ENCODE results near the gene ZNF746.
A peak's percentile ranks its signal among the peaks of the same experiment; 100 is the strongest.

The ZNF746 gene

DNA sequence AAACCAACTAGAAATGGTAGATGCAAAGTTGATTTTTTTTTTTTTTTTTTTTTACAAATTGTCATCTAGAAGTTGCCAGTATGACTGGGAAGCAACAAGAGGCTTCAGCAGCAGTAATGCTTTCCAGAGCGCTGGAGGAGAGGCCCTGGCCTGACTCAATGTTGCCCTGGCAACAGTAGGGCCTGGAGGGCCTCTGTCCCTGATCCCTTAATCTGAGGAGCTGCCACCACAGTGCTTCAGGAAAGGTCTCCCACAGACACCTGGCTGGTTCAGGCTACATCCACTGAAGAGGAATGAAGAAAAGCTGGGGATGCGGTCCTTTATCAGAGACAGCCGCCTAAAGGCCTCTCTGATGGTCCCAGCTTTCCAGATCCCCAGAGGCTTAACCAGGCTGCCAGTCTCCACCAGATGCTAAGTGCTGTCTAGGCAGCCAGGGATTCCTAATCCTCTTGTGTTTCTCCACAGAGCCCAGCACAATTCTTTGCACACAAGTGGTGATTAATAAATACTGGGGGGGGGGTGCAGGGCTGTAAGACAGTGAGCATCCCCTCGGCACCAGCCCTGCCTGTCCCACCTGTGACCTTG lies 70.4 kb downstream of the ZNF746 start:
- peak; percentile 37 for DNase-seq (ENCODE audit: insufficient read length, low spot score)
- peak; percentile 69 for FAIRE-seq

DNA sequence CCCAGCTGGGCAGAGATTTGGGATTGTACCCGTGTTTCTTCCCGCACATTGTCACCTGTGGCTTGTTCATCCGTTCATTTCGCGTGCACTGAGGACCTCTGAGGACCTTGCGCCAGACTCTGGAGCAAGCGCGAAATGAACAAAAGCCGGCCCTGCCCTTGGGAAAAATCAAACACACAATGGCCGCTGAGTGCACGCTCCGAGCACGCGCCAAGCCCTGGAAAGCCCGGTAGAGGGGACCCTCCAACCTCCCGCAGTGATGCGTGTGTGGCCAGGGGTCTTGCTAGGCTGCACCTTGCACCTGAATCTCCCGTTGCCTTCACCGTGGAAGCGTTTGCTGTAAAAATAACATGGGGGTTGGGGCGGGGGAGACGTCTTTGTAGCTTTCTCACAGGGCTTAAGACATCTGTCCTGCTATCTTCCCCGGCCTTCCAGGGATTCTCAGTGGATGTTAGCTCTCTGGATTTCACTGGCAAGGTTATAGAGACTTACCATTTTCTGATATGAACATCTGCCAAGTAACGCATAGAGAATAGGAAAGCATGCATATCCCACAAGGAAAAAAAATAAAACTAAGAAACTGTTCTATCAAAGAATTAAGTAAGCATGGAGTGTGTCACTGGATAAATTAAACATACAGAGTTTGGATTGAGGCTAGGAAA lies 74.0 kb downstream of the ZNF746 start:
- TF ChIP-seq, protein P1, sequence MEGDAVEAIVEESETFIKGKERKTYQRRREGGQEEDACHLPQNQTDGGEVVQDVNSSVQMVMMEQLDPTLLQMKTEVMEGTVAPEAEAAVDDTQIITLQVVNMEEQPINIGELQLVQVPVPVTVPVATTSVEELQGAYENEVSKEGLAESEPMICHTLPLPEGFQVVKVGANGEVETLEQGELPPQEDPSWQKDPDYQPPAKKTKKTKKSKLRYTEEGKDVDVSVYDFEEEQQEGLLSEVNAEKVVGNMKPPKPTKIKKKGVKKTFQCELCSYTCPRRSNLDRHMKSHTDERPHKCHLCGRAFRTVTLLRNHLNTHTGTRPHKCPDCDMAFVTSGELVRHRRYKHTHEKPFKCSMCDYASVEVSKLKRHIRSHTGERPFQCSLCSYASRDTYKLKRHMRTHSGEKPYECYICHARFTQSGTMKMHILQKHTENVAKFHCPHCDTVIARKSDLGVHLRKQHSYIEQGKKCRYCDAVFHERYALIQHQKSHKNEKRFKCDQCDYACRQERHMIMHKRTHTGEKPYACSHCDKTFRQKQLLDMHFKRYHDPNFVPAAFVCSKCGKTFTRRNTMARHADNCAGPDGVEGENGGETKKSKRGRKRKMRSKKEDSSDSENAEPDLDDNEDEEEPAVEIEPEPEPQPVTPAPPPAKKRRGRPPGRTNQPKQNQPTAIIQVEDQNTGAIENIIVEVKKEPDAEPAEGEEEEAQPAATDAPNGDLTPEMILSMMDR (IDR thresholded peaks at IDR 0.05; ENCODE audit: insufficient read depth, missing control alignments): no peak
- no peak for DNase-seq (ENCODE audit: insufficient read length, low spot score)
- no peak for FAIRE-seq

More for the DNA sequence above, 70.4 kb downstream of the ZNF746 start:
- TF ChIP-seq, protein P1 (IDR thresholded peaks at IDR 0.05; ENCODE audit: insufficient read depth, missing control alignments): no peak

DNA sequence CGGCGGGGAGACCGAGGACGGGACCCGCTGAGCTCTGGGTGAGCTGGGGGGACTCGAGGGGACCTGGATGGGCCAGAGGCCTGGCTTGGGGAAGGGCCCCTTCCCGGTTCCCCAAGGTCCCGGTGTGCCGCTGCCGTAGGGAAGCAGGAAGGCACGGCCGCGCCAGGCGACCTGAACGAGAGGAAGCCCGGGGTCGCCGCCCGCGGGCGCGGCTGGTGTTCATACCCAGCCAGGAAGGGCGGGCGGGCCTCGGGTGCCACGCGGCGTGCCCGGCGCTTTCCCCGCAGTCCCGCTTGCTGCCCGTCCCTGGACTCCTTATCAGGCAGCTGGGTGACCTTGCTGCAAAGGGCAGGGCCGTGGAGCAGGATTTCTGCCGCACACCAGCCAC lies 74.7 kb downstream of the ZNF746 start:
- TF ChIP-seq, protein P1 (IDR thresholded peaks at IDR 0.05; ENCODE audit: insufficient read depth, missing control alignments): no peak
- FAIRE-seq: no peak
- no peak for DNase-seq (ENCODE audit: insufficient read length, low spot score)

Measured in D721Med (cell line).